GM12878 (cell line): ENCODE measurements around the gene GID4.

Experiments used
- BHLHE40 ChIP-seq, 2 experiments: fragments of 450-650 bp in 1 of 2; IDR thresholded peaks; 2 replicates each; pipeline ENCODE4 v1.6.1; 2011 to 2017; ENCODE audit warnings: low read depth in 2 of 2, borderline replicate concordance in 1 of 2, improper control_type of control experiment in 1 of 2, low read length in 1 of 2, mild to moderate bottlenecking in 1 of 2
- CHD4 ChIP-seq: fragments of 200-600 bp; sonication (generic); IDR thresholded peaks from 2 replicates; pipeline ENCODE4 v1.6.1; 2016; ENCODE audit warnings: mild to moderate bottlenecking
- CTCF ChIP-seq, 3 experiments: IDR thresholded peaks in 2 of 3; conservative IDR thresholded peaks in 1 of 3; 2 replicates each; pipeline ENCODE4 v1.5.1; 2011; ENCODE audit warnings: low read depth in 3 of 3, low read length in 3 of 3, mild to moderate bottlenecking in 3 of 3, control low read depth in 2 of 3, moderate library complexity in 2 of 3, inconsistent platforms in 1 of 3, mixed read lengths in 1 of 3; ENCODE audit not compliant: control insufficient read depth in 2 of 3, insufficient read depth in 1 of 3; ENCODE audit errors: extremely low read depth in 1 of 3
- EP300 ChIP-seq, 2 experiments: fragments of 150-350 bp in 1 of 2; IDR thresholded peaks; 2 replicates each; pipeline ENCODE4 v1.6.1; 2011 to 2012; ENCODE audit warnings: low read depth in 2 of 2, low read length in 2 of 2, borderline replicate concordance in 1 of 2, improper control_type of control experiment in 1 of 2, inconsistent platforms in 1 of 2; ENCODE audit not compliant: control insufficient read depth in 1 of 2
- JUND ChIP-seq: IDR thresholded peaks from 2 replicates; pipeline ENCODE4 v1.6.1; 2012; ENCODE audit warnings: low read depth, mild to moderate bottlenecking, low read length, improper control_type of control experiment, moderate library complexity
- KDM1A ChIP-seq: fragments of 200-600 bp; sonication (generic); IDR thresholded peaks from 2 replicates; pipeline ENCODE4 v1.6.1; 2016; ENCODE audit warnings: borderline replicate concordance
- POLR2A ChIP-seq: IDR thresholded peaks from 2 replicates; pipeline ENCODE4 v1.6.1; 2011; ENCODE audit warnings: low read depth, mild to moderate bottlenecking, low read length
- RCOR1 ChIP-seq: conservative IDR thresholded peaks from 2 replicates; pipeline ENCODE4 v1.6.1; 2012; ENCODE audit warnings: low read depth, low read length, improper control_type of control experiment
- REST ChIP-seq: IDR thresholded peaks from 2 replicates; pipeline ENCODE4 v1.6.1; 2012; ENCODE audit warnings: mild to moderate bottlenecking, low read depth, low read length
- RFX5 ChIP-seq: IDR thresholded peaks from 2 replicates; pipeline ENCODE4 v1.6.1; 2011; ENCODE audit warnings: low read depth, low read length, improper control_type of control experiment
- SKIL ChIP-seq: fragments of 450-650 bp; IDR thresholded peaks from 2 replicates; pipeline ENCODE4 v1.6.1; 2017; ENCODE audit warnings: mild to moderate bottlenecking, low read depth, inconsistent platforms; ENCODE audit not compliant: poor library complexity, severe bottlenecking
- TAF1 ChIP-seq: IDR thresholded peaks from 2 replicates; pipeline ENCODE4 v1.6.1; 2011; ENCODE audit warnings: mild to moderate bottlenecking, low read depth, low read length, borderline replicate concordance
- TF ChIP-seq, protein P1 (sequence below): IDR thresholded peaks from 2 replicates; pipeline ENCODE4 v1.6.1; 2011; ENCODE audit warnings: borderline replicate concordance, low read depth, mild to moderate bottlenecking, moderate library complexity, low read length; ENCODE audit not compliant: insufficient read depth, poor library complexity, severe bottlenecking

- TF ChIP-seq TAF1: no peak
- TF ChIP-seq JUND: no peak
- TF ChIP-seq RFX5: no peak
- TF ChIP-seq CTCF (IDR thresholded peaks at IDR 0.05 in 2 of 3, conservative IDR thresholded peaks at IDR 0.05 in 1 of 3; ENCODE audit: control insufficient read depth in 2 of 3, extremely low read depth in 1 of 3, insufficient read depth in 1 of 3, low read depth in 3 of 3, low read length in 3 of 3): no peak
- TF ChIP-seq, protein P1, sequence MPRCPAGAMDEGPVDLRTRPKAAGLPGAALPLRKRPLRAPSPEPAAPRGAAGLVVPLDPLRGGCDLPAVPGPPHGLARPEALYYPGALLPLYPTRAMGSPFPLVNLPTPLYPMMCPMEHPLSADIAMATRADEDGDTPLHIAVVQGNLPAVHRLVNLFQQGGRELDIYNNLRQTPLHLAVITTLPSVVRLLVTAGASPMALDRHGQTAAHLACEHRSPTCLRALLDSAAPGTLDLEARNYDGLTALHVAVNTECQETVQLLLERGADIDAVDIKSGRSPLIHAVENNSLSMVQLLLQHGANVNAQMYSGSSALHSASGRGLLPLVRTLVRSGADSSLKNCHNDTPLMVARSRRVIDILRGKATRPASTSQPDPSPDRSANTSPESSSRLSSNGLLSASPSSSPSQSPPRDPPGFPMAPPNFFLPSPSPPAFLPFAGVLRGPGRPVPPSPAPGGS: no peak
- no peak for TF ChIP-seq EP300 (IDR thresholded peaks at IDR 0.05; ENCODE audit: borderline replicate concordance in 1 of 2, control insufficient read depth in 1 of 2, low read depth in 2 of 2, low read length in 2 of 2)
- no peak for TF ChIP-seq SKIL
- no peak for TF ChIP-seq POLR2A
- TF ChIP-seq RCOR1: no peak
- TF ChIP-seq CHD4: no peak
- TF ChIP-seq REST: no peak
- no peak for TF ChIP-seq BHLHE40 (IDR thresholded peaks at IDR 0.05; ENCODE audit: borderline replicate concordance in 1 of 2, low read depth in 2 of 2, low read length in 1 of 2)
- TF ChIP-seq KDM1A: no peak
Observed at GRCh38 chr17:18016426-18016825, 22.8 kb upstream of the GID4 start.
